Hepatocyte (in vitro differentiated cells): ENCODE results near the gene PTGES3L. TPM values are rescaled to one million over a fixed set of nuclear protein-coding genes. Genes with fewer than 3 reads are reported as not detected.
"Not testable (repeated sequence)": the region's sequence is repeated elsewhere in the genome, so short reads cannot be mapped to it uniquely, and the experiment has no call there.

ENCODE experiments used
- DNase-seq: peaks from one replicate; pipeline ENCODE4 v3.0.0-alpha.2; 2016; ENCODE audit warnings: low spot score
- H2AFZ ChIP-seq: fragments of 200-600 bp; sonication (generic); 2 replicates; pipeline ENCODE4 v1.6.0; 2016; ENCODE audit warnings: antibody characterized with exemption, mild to moderate bottlenecking
- H3K27ac ChIP-seq: fragments of 200-600 bp; sonication (generic); 2 replicates; pipeline ENCODE4 v1.5.1; 2016; ENCODE audit warnings: mild to moderate bottlenecking
- H3K27me3 ChIP-seq: fragments of 200-600 bp; sonication (generic); 2 replicates; pipeline ENCODE4 v1.6.1; 2016
- H3K36me3 ChIP-seq: fragments of 200-600 bp; sonication (generic); replicated peaks from 2 replicates; pipeline ENCODE4 v1.5.1; 2016; ENCODE audit warnings: low read depth; ENCODE audit not compliant: insufficient read depth
- H3K4me1 ChIP-seq: fragments of 200-600 bp; sonication (generic); 2 replicates; pipeline ENCODE4 v1.5.1; 2016; ENCODE audit warnings: mild to moderate bottlenecking, moderate library complexity; ENCODE audit not compliant: insufficient read depth
- H3K4me2 ChIP-seq: fragments of 200-600 bp; sonication (generic); 2 replicates; pipeline ENCODE4 v1.6.0; 2016
- H3K4me3 ChIP-seq: fragments of 200-600 bp; sonication (generic); 2 replicates; pipeline ENCODE4 v1.5.1; 2016; ENCODE audit warnings: mild to moderate bottlenecking
- H3K79me2 ChIP-seq: fragments of 200-600 bp; sonication (generic); 2 replicates; pipeline ENCODE4 v1.6.0; 2017; ENCODE audit warnings: mild to moderate bottlenecking
- H3K9me2 ChIP-seq: fragments of 200-600 bp; sonication (generic); replicated peaks from 2 replicates; pipeline ENCODE4 v1.6.0; 2017; ENCODE audit warnings: mild to moderate bottlenecking; ENCODE audit not compliant: insufficient read depth
- H3K9me3 ChIP-seq: fragments of 200-600 bp; sonication (generic); 2 replicates; pipeline ENCODE4 v1.5.1; 2016; ENCODE audit warnings: low read depth, mild to moderate bottlenecking
- H4K20me1 ChIP-seq: fragments of 200-600 bp; sonication (generic); 2 replicates; pipeline ENCODE4 v1.6.0; 2016; ENCODE audit warnings: mild to moderate bottlenecking; ENCODE audit not compliant: insufficient read depth, poor library complexity, severe bottlenecking
- CTCF ChIP-seq: fragments of 200-600 bp; sonication (generic); IDR thresholded peaks from 2 replicates; pipeline ENCODE4 v1.5.1; 2016; ENCODE audit warnings: antibody characterized with exemption, mild to moderate bottlenecking; ENCODE audit not compliant: poor library complexity
- EZH2 ChIP-seq: fragments of 200-600 bp; sonication (generic); IDR thresholded peaks from 2 replicates; pipeline ENCODE4 v1.6.1; 2016; ENCODE audit warnings: antibody characterized with exemption, mild to moderate bottlenecking, borderline replicate concordance
- EZH2phosphoT487 ChIP-seq: fragments of 200-600 bp; sonication (generic); IDR thresholded peaks from one replicate; pipeline ENCODE4 v1.6.1; 2018; ENCODE audit warnings: antibody characterized with exemption, mild to moderate bottlenecking, low read depth, moderate library complexity; ENCODE audit not compliant: unreplicated experiment, severe bottlenecking
- WGBS: methylation state at CpG from one replicate; pipeline ENCODE4 v1.1.6; 2016; ENCODE audit warnings: low lambda C conversion rate; ENCODE audit errors: missing lambda C conversion rate; 5-methylcytosine and 5-hydroxymethylcytosine counted together
- polyA plus RNA-seq: library from polyadenylated mRNA; unstranded; fragments of >200 nt; fragmentation: Nextera tagmentation; extraction: Ambion mirVana; gene quantifications from 2 replicates; pipeline ENCODE4 v1.2.1, GENCODE V29; 2016
- total RNA-seq: library from RNA; depleted of rRNA; stranded (reverse); fragments of >200 nt; gene quantifications from 2 replicates; pipeline ENCODE4 v1.2.3, GENCODE V29; 2014

The PTGES3L gene
- total and polyA plus RNA-seq, 2 experiments from 2014 or later = 0.40 to 2.4 TPM

- H4K20me1 ChIP-seq = no peaks in the 10 kb centered on the region
- H3K27me3 ChIP-seq = no peaks in the 10 kb centered on the region
- no peaks in the 10 kb centered on the region for H3K9me2 ChIP-seq
- no peak overlapping the region for H3K27ac ChIP-seq
- no peak overlapping the region for H3K4me3 ChIP-seq
- H3K79me2 ChIP-seq = peaks cover 2% of the 10 kb centered on the region
- WGBS = 52% methylated on average over 2 of the region's 2 CpGs
- DNase-seq = no peak
- H2AFZ ChIP-seq = no peak overlapping the region
- TF ChIP-seq EZH2 (no peak), CTCF (no peak), EZH2phosphoT487 (no peak)
- H3K36me3 ChIP-seq = no peaks in the 10 kb centered on the region
- H3K9me3 ChIP-seq = no peaks in the 10 kb centered on the region
- H3K4me2 ChIP-seq = no peak overlapping the region
- no peaks in the 10 kb centered on the region for H3K4me1 ChIP-seq
These were observed 4.6 kb downstream of the PTGES3L start for GRCh38 chr17:42975265-42975664.

- H3K4me3 ChIP-seq, H2AFZ ChIP-seq, H3K4me1 ChIP-seq, H4K20me1 ChIP-seq, H3K27me3 ChIP-seq, H3K4me2 ChIP-seq, DNase-seq, H3K9me3 ChIP-seq, H3K9me2 ChIP-seq, H3K27ac ChIP-seq, H3K36me3 ChIP-seq, H3K79me2 ChIP-seq: not testable (repeated sequence)
- WGBS = 86% methylated on average over 6 of the region's 18 CpGs
These were observed 6.6 kb downstream of the PTGES3L start for GRCh38 chr17:42973323-42973722.

- H3K4me2 ChIP-seq = no peak overlapping the region
- no peaks in the 10 kb centered on the region for H3K4me1 ChIP-seq
- 96% methylated on average over 5 of the region's 5 CpGs for WGBS
- H3K9me2 ChIP-seq = no peaks in the 10 kb centered on the region
- H4K20me1 ChIP-seq = no peaks in the 10 kb centered on the region
- no peak for TF ChIP-seq EZH2phosphoT487
- no peak for TF ChIP-seq EZH2
- TF ChIP-seq CTCF = no peak
- H3K9me3 ChIP-seq = no peaks in the 10 kb centered on the region
- H3K27ac ChIP-seq = no peak overlapping the region
- no peaks in the 10 kb centered on the region for H3K27me3 ChIP-seq
- DNase-seq = no peak
- H3K36me3 ChIP-seq = no peaks in the 10 kb centered on the region
- no peak overlapping the region for H2AFZ ChIP-seq
- H3K79me2 ChIP-seq = no peaks in the 10 kb centered on the region
- no peak overlapping the region for H3K4me3 ChIP-seq
These were observed 8.3 kb downstream of the PTGES3L start for GRCh38 chr17:42971589-42971988.

GRCh38 chr17:42969001-42969581 lies 10.8 kb downstream of the PTGES3L start:
- DNase-seq = peak; percentile 23
- 66% methylated on average over 5 of the region's 5 CpGs for WGBS
- TF ChIP-seq EZH2 (no peak), EZH2phosphoT487 (no peak), CTCF (no peak)
- H3K36me3 ChIP-seq = no peaks in the 10 kb centered on the region
- H3K4me2 ChIP-seq = no peak overlapping the region
- no peak overlapping the region for H2AFZ ChIP-seq
- H3K9me2 ChIP-seq = no peaks in the 10 kb centered on the region
- H3K4me1 ChIP-seq = no peaks in the 10 kb centered on the region
- no peaks in the 10 kb centered on the region for H4K20me1 ChIP-seq
- H3K27me3 ChIP-seq = no peaks in the 10 kb centered on the region
- H3K27ac ChIP-seq = no peak overlapping the region
- H3K9me3 ChIP-seq = no peaks in the 10 kb centered on the region
- H3K79me2 ChIP-seq = peaks cover 2% of the 10 kb centered on the region
- no peak overlapping the region for H3K4me3 ChIP-seq
